Stomach (tissue), 4 donors: ENCODE data around the gene KLHDC7B.

Source experiments
- POLR2A ChIP-seq, 4 donors: fragments of 450-650 bp; IDR thresholded peaks; one replicate each; pipeline ENCODE4 v1.6.1; 2016; ENCODE audit warnings: antibody characterized with exemption in 4 of 4, control low read depth in 2 of 4, mild to moderate bottlenecking in 1 of 4, moderate library complexity in 1 of 4
- POLR2AphosphoS5 ChIP-seq, 3 donors: sonication (generic); formaldehyde crosslinking; IDR thresholded peaks; one replicate each; pipeline ENCODE4 v1.6.1; 2016; ENCODE audit warnings: antibody characterized with exemption in 3 of 3
- TF ChIP-seq, protein P1 (sequence below), 7 experiments: fragments of 450-650 bp in 4 of 7; fragments of 200-600 bp in 3 of 7; sonication (generic) in 3 of 7; IDR thresholded peaks; one replicate each; pipeline ENCODE4 v1.5.1; 2016 to 2019; ENCODE audit warnings: antibody characterized with exemption in 7 of 7, control low read depth in 2 of 7, mild to moderate bottlenecking in 1 of 7

DNA sequence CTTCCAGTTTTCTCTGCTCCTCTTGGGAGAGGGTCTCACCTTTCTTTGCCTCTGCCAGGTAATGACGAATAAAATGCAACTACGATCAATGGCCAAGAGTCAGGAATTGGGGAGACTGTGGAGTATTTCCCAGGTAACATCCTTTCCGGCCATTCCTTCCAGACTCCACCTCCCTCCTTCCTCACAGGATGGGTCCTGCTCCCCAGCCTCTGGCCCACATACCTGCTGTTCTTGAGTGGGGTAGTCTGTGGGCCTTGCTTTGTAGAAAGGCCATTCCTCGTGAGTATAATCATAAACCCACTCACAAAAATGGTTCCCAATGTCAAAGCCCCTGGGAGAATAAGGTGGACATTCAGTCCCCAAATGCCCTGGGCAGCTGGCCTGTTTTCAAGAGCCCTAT lies 34.1 kb downstream of the KLHDC7B start:
- no peak for TF ChIP-seq POLR2A (IDR thresholded peaks at IDR 0.05)
- TF ChIP-seq POLR2AphosphoS5 (IDR thresholded peaks at IDR 0.05) = no peak
- TF ChIP-seq, protein P1, sequence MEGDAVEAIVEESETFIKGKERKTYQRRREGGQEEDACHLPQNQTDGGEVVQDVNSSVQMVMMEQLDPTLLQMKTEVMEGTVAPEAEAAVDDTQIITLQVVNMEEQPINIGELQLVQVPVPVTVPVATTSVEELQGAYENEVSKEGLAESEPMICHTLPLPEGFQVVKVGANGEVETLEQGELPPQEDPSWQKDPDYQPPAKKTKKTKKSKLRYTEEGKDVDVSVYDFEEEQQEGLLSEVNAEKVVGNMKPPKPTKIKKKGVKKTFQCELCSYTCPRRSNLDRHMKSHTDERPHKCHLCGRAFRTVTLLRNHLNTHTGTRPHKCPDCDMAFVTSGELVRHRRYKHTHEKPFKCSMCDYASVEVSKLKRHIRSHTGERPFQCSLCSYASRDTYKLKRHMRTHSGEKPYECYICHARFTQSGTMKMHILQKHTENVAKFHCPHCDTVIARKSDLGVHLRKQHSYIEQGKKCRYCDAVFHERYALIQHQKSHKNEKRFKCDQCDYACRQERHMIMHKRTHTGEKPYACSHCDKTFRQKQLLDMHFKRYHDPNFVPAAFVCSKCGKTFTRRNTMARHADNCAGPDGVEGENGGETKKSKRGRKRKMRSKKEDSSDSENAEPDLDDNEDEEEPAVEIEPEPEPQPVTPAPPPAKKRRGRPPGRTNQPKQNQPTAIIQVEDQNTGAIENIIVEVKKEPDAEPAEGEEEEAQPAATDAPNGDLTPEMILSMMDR (IDR thresholded peaks at IDR 0.05) = no peak
